ENCODE data around the gene OPRD1. TPM values are rescaled to one million over a fixed set of nuclear protein-coding genes. Genes with fewer than 3 reads are reported as not detected.

OPRD1 gene
- total RNA-seq, 2 donors from 2014 or later: 0.12 to 0.16 TPM

DNA sequence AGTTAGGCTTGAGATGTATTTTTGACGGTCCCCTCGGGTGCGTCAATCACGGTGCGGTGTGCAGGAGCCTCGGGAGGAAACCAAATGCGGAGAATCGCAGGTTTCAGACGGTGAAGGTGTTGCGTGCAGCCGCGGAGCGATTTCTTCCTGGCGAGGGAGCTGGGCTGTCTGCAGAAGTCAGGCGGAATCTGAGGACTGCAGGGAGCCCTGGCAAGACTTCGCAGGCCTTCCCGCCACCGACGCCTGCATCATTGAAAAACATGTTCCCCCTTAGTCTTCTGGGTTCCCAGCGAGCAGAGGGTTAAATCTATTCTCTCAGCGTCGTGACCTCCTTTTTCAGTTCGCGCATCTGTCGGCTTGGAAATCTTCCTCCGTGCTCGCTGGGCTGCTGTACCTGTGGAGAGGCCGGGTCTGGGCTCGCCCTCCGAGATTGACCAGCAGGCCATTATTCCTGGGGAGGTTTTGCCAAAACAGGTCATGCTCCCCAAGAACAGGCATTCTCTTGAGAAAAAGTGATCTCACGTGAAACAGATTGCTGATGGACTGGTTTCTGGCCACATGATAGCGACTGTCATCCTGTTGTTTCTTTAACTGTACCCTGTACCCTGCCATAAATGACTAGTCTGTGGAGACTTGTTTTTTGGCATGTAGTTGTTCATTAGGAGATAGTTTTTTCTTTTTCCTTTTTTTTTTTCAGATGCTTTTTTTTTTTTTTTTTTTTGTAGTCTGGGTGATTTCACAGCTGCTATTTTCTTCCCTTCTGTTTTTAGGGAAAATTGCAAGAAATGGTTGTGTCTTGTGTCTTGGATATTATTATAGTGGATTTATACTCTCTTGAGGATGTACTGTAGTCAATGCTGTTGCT, 103.3 kb downstream of the OPRD1 start:
- peak; percentile 38 for DNase-seq
- Histone ChIP-seq H3K27me3 (no peaks in the 10 kb centered on the region), H3K9ac (ENCODE audit: low read depth in 2 of 2, low read length in 2 of 2) (peak overlapping the region; percentile 67 to 86), H3K4me1 (no peaks in the 10 kb centered on the region), H3K36me3 (no peaks in the 10 kb centered on the region), H3K9me3 (no peaks in the 10 kb centered on the region), H3K4me3 (peak overlapping the region; percentile 87), H3K27ac (no peak overlapping the region)
- TF ChIP-seq CTCF (IDR thresholded peaks at IDR 0.05): no peak
- intact Hi-C loops (cut with DNase I): no loop called here

DNA sequence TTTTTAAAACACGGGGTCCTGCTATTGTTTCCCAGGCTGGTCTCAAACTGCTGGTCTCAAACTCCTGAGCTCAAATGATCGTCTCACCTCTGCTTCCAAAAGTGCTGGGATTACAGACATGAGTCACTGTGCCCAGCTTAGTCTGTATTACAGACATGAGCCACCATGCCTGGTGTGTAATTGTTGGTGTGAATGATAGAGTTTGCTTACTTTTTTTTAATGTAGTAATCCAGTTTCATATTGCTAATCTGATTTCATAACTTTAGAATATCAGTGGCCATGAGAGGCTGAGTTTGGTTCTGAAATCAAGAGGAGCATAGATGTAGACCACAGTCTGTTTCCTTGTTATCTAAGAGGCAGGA, 105.8 kb downstream of the OPRD1 start:
- no peaks in the 10 kb centered on the region for H3K27me3 ChIP-seq
- H3K9me3 ChIP-seq: no peaks in the 10 kb centered on the region
- no peak for TF ChIP-seq CTCF (IDR thresholded peaks at IDR 0.05)
- H3K9ac ChIP-seq (ENCODE audit: low read depth in 2 of 2, low read length in 2 of 2): no peak overlapping the region
- intact Hi-C loops (cut with DNase I): no loop called here
- no peak for DNase-seq
- H3K4me1 ChIP-seq: no peaks in the 10 kb centered on the region
- no peak overlapping the region for H3K27ac ChIP-seq
- no peaks in the 10 kb centered on the region for H3K36me3 ChIP-seq
- no peak overlapping the region for H3K4me3 ChIP-seq

Other genes starting within 250 kb of the OPRD1 start
- 1 to 10 TPM in 1 of 2 donors, under 1 TPM in 1; 0.99 to 2.3 TPM for gene RAB42, start 219.9 kb upstream of the OPRD1 start, total RNA-seq
- gene TAF12, start 169.1 kb upstream of the OPRD1 start, total RNA-seq: 10 to 100 TPM; 14.5 to 16.9 TPM
- gene RNU11, start 163.6 kb upstream of the OPRD1 start, total RNA-seq: not detected
- gene GMEB1, start 143.4 kb upstream of the OPRD1 start, total RNA-seq: 10 to 100 TPM; 14.0 to 14.9 TPM
- 10 to 100 TPM; 59.0 to 71.7 TPM for gene YTHDF2, start 75.2 kb upstream of the OPRD1 start, total RNA-seq
- gene EPB41, start 102.4 kb downstream of the OPRD1 start, total RNA-seq: 10 to 100 TPM; 65.4 to 74.0 TPM

All from colonic mucosa (tissue), 4 donors.